ENCODE data around the gene COLEC11.

DNA sequence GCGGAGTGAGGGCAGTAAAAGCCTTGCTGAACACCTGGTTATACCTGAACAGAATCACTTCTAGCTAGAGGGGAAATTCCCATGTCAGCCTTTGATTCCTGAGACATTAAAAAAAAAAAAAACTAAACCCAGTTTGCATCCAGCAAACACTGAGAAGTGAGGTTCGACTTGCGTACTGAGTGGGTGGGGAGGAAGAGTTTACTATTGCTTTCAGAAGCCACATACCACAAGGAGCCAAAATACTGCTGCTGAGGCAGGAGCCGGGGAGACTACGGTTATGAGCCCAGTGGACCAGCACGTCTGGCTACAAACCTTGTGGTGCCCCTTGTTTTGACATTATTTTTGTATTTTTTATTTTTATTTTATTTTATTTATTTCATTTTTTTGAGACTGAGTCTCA, 2.7 kb downstream of the COLEC11 start:
- TF ChIP-seq ZBTB49 (CRISPR knock-in tag; IDR thresholded peaks at IDR 0.05; ENCODE audit: borderline replicate concordance): no peak
- TF ChIP-seq ZNF639 (CRISPR knock-in tag; conservative IDR thresholded peaks at IDR 0.05 in 1 of 2, IDR thresholded peaks at IDR 0.05 in 1 of 2): no peak
- TF ChIP-seq MEIS2 (IDR thresholded peaks at IDR 0.05; ENCODE audit: partially characterized antibody): no peak
- no peak for TF ChIP-seq ZC3H11A (IDR thresholded peaks at IDR 0.05; ENCODE audit: low read depth, low read length)
- no peak for TF ChIP-seq EP300 (IDR thresholded peaks at IDR 0.05; ENCODE audit: low read length)
- TF ChIP-seq E2F6 (IDR thresholded peaks at IDR 0.05; ENCODE audit: borderline replicate concordance in 1 of 2, extremely low read depth in 1 of 2, insufficient read depth in 1 of 2, insufficient read length in 1 of 2, low read depth in 1 of 2, low read length in 1 of 2, poor library complexity in 1 of 2, severe bottlenecking in 1 of 2): no peak
- TF ChIP-seq POLR2A (conservative IDR thresholded peaks at IDR 0.05): no peak
- no peak for TF ChIP-seq BCOR (IDR thresholded peaks at IDR 0.05)
